LHCN-M2 (cell line): ENCODE measurements around the gene ROBO2. TPM values are rescaled to one million over a fixed set of nuclear protein-coding genes. Genes with fewer than 3 reads are reported as not detected.

Experiments
- DNase-seq: peaks from one replicate; pipeline ENCODE4 v3.0.0-alpha.2; 2012; ENCODE audit warnings: low read depth
- total RNA-seq: library from RNA; depleted of rRNA; stranded (reverse); fragments of >200 nt; gene quantifications from 2 replicates; pipeline ENCODE4 v1.2.3, GENCODE V29; 2014

The ROBO2 gene
- total RNA-seq, 1 experiment from 2014 or later: not detected

DNA sequence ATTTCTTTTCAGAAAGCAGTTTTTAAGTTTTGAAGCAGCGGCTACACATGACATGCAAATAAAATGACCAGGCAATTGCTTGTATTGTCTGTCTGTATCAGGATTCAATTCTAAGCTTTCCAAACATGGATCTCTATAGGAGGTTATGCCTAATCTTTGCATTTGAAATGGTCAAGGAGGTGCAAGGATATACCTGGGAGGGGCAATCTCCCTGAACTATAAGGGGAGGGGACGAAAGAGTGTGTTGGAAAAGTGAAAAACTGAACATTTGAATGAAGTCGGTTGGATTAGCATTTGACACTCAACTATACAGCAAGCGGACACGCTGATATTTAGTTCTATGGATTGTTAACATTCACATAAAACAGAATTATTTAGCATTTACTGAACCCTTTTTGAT is 11.7 kb downstream of the ROBO2 start:
- no peak for DNase-seq

DNA sequence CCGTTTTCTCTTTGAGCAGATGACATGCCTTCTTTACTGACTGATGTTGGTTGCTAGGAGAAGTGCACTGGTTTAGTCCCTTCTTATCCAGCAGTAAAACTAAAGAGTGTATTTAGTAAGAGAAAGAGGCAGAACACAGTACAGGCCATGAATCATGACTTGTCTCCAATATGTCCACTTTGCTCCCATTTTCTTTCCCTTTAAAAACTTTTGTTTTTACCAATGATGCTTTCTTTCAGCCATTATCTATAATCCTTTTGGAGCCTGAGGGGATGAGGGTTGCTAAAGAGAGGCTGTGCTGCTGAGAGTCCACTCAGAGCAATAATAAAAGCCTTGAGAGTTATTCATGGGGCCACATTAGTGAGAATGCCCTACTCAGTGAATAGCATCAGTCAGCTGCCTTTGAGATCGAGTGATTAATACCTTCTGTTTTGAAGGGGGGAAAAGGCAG is 12.2 kb downstream of the ROBO2 start:
- no peak for DNase-seq

DNA sequence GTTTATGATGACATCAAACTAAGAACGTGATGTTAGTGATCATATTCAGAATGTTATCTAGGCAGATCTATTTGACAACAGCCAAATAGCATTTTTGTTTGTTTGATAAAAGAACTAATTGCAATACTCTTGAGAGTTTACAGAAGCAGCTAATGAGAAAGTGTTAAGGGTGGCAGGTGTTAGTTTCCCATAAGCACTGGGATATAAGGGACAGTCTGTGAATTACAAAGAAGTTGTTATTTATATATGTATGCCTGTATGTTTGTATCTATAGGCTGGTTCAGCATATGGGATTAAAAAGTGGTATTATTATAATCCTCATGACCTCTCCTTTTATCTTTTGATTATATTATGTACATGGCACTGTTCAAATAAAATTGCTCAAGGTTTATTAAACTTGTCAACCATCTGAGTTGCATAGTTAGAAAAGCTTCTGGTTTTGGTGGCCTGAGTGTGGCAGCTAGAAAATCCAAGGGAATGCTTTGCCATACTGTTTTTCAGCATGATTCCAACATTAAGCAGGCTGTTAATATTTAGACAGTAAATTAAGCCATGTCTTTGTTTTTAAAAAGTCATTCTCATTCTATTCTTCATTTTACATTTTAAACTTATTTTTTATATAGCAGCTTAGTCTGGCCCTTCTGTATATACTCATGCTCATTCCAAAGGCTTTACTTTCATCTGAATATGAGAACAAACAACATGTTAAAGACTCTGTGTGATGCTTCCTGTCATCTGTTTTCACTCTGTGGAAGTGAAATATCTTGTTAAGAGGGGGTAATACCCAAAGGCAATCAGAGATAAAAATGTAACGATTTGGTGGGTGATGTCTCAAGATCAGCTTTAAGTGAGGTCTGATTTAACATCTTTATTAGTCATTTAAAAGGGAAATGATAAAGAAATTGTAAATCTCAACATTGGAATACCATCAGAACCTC is 13.1 kb downstream of the ROBO2 start:
- DNase-seq: no peak

DNA sequence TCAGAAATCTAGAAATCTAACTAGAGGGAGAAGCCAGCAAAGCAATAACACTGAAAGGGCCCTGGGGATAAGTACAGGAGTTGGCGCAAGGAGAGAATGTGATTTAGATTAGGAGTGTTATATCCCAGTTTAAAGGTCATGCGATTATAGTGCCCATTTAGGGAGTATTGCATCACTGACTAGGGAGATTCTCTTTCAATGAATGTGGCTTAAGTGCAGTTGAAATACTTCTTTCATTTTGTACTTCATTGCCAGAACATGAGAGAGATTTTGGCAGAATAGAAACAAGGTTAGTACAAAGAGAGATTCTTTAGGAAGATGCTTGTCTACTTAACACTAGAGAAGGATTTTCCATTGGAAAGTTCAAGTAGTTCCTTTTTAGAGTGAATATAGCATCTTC is 13.9 kb downstream of the ROBO2 start:
- no peak for DNase-seq

DNA sequence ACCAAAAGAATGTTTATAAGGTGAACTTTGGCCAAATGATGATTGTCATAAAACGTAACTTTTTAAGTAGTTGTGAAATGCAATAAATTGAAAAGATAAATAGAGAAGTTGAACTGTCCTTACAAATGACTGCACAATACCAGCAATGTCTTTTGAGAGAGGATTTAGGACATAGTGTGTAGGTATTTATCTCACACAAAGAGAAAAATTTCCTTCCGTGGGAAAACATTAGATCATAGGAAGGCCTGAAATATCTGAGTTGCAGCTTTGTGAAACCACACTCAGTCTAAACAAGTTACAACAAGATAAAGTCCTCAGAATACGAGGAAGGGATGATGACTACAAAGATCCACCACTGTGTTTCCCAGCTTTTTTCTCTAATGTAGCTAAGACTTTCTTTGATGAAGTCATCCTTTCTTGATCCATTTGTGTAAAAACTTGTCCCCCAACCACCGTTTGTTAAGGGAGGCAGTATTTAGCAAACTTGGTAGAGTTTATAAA is 16.0 kb downstream of the ROBO2 start:
- no peak for DNase-seq

DNA sequence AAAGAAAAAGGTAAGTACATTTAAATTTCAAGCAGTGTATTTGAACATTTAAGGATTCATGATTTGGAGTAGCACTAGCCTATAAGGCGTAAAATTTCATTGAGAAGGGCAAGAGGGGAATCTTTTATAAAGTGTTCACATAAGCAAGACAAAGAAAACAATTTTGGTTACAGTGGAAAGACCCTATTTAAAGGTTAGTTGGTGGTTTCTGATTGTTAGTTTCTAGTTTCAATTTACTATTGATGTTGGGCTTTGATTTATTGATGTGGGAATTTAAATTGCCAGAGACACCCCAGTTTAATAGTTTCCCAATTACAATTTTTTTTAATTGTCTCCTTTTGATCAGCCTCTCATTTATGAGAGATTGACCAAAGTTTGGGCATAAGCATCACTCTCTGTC is 19.5 kb downstream of the ROBO2 start:
- DNase-seq: no peak

DNA sequence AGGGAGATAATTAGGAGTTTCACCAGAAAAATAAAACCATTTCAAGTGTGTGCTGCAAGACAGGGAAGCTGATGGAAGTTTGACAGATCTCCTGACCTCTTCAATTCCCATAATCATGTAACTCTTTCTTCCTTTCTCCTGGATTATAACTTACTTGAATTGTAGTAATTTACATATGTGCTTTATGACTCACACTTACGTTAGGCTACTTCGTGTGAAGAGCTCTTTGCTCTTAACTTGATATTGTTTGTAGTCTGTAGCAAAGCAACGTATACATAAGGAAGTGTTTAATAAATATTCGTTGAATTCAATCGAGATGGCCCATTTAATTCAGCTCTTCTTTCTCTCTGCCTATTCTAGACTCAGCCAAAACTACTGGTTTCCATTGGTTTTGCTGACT is 23.5 kb downstream of the ROBO2 start:
- no peak for DNase-seq

DNA sequence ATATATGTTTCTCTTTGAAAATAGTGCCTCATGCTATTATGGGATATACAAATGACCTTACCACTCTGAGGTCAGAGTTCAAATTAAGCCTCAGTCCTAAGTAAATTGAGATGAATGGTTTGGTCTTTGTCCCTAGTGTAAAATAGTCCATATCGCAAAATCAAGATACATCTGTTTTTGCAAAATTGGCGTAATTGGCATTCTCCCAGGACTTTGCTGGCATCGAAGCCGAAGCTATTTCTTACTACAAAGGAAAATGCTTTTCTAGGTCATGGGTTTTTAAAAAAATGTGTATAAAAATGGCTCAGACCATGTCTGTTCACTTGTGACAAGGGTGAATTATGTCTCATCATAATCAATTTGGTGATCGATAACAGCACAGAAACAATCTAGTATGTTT is 25.9 kb downstream of the ROBO2 start:
- DNase-seq: no peak

DNA sequence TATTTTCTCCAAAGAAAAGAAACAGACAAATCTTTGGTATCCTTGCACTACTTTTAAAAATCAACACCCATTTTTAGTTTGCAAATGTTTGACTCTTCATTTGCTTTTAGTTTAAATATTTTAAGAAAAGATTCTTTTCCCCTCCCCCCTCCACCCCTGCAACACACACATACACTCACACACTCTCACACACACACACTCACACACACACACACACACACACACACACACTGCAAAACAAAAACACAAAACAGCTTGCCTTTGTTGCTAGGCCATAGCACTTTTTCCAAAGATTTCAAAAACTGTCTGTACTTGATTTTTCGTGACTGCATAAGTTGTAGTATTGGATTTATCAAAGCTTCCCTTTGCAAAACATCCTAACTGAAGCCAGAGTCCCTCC is 26.9 kb downstream of the ROBO2 start:
- DNase-seq: no peak

DNA sequence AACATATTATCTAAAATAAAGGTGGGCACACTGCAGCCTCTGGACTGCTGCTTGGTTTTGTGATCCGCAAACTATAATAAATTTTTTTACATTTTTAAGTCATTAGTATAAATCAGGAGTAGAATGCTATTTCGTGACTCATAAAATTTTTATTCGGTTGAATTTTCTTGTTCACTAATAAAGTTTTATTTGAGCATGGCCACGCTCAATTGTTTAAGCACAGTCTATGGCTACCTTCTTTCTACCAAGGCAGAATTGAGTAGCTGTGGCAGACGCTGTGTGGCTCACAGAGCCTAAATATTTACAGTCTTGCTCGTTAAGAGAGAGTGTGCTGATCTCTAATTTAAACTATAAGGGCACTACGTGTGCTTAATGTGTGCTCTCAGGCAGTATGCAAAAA is 28.9 kb downstream of the ROBO2 start:
- DNase-seq: no peak

DNA sequence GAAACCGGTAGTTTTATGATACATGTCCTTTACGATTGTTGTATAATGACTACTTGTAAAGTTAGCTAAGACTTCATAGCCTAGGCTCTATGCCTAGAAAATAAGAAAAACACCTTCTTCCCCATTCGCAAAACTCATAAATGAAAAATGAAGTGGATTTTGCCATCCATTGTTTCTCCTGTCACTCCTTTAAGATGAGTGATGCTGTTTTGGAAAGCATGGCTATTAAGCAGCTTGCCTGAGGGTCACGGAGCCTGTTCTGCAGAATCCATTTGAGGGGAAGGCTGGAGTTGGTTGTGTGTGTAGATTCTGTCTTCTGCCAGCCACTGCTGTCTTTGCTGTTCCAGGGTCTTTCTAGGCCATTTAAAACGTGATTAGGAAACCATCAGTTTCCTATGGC is 31.5 kb downstream of the ROBO2 start:
- no peak for DNase-seq

DNA sequence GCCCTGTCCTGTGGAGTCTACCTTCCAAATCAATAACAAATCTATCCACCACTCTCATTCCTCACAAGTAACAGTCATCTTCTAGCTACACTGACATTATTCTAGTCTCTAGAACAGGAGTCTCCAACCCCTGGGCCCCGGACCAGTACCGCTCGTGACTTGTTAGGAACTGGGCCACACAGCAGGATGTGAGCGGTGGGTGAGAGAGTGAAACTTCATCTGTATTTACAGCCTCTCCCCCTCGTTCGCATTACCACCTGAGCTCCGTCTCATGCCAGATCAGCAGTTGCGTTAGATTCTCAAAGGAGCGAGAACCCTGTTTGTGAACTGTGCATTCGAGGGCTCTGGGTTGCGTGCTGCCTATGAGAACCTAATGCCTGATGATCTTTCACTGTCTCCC is 31.9 kb downstream of the ROBO2 start:
- DNase-seq: no peak

DNA sequence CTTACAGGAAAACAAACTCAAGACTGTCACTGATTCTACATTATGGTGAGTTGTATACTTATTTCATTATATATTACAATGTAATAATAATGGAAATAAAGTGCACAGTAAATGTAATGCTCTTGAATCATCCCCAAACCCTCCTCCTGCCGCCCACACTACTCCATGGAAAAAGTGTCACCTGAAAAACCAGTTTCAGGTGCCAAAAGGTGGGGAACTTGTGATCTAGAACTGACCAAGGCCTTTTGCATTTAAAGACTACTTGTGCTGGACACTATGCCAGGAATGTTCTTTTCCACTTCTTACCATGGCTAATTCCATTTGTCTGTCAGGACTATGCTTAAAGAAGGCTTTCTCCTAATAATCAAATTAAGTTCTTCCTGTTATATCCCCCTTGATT is 32.3 kb downstream of the ROBO2 start:
- DNase-seq: no peak

DNA sequence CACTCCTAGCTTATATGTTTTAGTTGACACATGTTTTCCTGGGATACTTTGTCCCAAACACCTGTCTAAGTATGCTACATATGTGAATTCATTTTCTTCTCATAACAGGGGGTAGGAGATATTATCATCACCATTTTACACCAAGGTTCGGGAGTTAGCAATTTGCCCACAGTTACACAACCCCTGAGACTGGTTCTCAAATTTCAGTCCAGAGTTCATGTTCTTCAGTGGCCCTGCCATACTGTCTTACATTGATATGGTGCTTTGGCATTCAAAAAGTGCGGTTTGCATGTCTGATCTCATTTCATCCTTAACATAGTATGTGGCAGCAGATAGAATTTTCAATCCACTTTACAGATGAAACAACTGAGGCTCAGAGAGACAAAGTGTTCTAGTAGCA is 38.4 kb downstream of the ROBO2 start:
- no peak for DNase-seq

DNA sequence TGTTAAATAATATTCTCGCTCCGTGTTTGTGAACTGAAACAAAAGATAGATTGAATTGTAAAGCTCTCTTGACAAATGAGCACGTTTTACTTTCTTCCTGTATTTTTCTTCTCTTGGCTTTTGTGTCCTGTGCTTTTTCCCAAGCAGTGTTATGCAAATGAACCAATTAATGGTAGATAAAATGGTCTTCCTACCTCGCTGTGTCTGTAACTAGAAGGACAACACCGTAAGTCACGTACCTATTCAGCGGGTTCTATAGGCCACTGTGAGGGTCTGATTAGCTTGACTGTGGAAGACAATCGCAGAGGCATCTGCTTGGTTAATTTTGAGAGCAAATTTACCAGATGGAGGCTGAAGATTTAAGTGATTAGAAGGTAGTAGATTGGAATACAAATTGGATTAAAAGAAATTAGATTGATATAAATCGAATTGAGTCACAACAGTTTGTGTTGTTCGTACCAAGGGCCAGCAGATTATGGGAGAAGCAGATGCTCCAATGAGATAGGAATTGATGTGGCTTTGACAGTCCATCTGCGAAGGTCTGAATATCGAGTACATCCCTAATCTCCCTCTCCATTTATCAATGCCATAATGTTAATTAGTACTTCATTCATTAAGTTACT is 40.2 kb downstream of the ROBO2 start:
- no peak for DNase-seq

DNA sequence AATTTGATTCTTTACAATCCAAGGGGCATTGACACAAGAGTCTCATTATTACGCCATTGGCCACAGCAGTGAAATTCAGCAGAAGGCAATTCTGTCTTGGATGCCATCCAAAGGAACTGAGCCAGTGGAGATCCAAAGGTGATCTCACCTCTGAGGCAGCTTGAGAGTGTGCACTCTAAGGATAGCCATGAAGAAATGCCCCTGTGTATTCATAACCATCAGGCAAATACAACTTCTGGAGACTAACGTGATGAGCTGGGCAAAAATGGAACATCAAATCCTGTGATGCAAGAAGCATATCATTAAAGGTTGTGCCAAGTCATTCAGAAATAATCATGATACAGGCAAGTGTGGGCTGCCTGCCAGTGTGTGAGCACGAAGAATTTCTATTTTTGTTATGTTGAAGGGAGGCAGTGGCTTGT is 41.4 kb downstream of the ROBO2 start:
- no peak for DNase-seq

DNA sequence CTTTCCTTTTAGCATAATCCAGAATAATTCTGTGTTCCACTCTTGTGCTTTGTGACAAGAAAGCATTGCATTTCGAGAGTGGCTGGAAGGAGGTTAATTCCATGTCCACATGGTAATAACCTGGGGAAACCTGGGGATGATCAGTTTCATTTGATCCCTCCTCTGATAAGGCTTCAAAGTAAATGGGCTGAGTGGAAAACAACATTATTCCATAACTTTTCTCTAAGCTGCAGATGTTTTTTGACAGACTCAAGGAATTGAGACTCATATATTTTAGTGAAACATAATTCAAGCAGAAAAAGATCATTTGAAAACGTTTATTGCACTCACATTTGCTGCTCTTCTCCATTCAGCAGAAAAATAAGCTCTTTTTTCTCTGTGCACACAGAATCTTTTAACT is 44.6 kb downstream of the ROBO2 start:
- no peak for DNase-seq

DNA sequence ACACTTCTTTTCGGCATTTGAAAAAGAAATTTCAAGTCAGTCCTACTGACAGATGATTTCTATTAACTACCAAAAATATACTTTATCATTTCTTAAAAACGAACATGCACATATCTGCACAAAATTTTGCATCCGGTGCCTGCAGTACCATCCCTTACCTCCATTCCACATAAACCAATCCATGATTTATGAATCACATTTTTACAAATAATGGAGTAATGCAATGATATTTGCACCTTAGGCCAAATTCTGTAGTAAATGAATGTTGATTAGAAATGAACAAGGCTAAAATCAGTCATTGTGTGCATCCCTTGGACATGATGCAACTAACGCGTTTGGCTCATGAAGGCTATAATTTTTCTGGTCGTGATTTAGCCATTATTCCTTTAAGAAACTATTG is 46.5 kb downstream of the ROBO2 start:
- no peak for DNase-seq

DNA sequence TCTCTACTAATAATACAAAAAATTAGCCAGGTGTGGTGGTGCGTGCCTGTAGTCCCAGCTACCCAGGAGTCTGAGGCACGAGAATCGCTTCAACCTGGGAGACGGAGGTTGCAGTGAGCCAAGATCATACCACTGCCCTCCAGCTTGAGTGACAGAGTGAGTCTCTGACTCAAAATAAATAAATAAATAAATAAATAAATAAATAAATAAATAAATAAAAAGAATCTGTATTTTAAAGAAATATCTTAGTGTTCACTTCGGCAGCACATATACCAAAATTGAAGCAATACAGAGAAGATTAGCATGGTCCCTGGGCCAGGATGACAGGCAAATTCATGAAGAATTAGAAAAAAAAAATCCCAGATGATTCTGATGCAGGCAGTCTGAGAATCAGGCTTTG is 51.9 kb downstream of the ROBO2 start:
- no peak for DNase-seq

DNA sequence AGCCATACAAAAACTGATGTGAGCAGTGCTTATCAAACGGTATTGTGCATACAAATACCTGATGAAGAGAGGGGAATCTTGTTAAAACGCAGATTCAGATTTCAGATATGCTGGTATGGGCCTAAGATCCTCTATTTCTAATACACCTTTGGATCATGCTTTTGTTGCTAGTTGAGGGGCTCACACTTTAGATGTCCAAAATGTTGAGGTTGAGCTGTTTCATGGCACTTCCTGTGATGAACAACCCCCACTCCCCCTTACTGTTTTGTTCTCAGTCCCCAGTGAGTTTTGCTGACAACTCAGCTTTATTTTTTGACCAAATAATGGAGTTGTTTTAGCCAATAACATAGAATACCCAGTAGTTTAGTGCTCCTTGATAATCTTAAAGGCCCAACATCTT is 53.2 kb downstream of the ROBO2 start:
- DNase-seq: no peak

DNA sequence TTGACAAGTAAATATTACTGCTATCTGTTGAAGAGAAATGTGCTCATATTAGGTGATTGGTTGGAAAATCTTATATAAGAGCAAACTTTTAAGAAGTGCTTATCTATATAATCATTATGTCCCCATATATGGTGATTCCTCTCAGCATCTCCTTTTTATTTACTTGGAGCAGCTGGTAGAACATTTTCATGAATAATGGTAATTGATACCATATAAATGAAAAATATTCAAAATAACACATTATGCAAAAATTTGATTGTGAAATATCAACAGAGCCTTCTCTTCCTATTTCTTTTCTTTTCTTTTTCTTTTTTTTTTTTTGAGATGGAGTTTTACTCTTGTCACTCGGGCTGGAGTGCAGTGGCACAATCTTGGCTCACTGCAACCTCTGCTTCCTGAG is 56.2 kb downstream of the ROBO2 start:
- no peak for DNase-seq

DNA sequence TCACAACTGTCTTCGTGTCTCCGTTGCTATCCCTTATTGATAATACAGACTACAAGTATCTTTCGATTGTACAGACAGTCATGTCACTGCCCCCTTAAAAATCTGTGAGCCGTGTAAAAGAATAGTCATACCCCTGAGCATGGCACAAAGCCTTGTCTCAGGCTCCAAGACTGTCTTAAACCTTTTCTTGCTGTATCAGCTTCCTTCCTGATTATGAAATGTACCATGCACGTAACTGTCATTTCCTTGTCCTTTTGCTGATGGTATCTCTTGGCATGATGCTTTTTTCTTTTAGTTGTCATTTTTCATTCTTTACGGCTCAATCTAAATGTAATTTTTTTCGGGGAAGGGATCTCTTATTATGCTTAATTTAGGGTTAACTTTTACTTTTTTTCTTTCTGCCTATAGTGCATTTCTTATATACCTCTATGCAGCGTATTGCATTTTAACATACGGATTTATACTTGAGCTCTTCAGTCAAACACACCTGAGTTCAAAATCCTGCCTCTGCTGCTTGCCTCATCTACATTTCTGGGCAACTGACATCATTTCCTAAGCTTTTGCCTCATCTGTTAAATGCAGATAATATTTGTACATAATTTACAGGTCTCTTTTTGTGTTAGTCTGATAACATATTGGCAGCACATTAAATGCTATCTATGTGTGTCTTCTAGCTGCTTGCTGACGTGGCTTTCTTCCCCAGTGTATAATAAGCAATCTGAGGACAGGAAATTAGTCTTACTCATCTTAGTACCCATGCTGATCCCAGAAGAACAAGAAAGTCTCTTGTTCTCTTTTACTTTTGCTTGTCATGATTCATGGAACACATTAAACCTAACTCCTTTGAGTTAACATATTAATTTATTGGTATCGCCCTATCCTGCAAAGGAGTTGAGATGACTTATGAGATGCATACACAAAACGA is 57.3 kb downstream of the ROBO2 start:
- DNase-seq: no peak
